ENCODE measurements around the gene NARS2.
A peak's percentile ranks its signal among the peaks of the same experiment; 100 is the strongest.

NARS2 gene

GRCh38 chr11:78595436-78596130, 20.9 kb upstream of the NARS2 start:
- Histone ChIP-seq H3K27me3 (replicated peaks; ENCODE audit: control insufficient read depth, insufficient read depth, low read length) (no peaks in the 10 kb centered on the region; the same call in 1 of the 2 replicates), H3K4me3 (replicated peaks; ENCODE audit: low read depth, low read length) (no peak overlapping the region), H3K36me3 (ENCODE audit: control insufficient read depth, insufficient read depth, low read length) (no peaks in the 10 kb centered on the region)
- TF ChIP-seq, protein P1, sequence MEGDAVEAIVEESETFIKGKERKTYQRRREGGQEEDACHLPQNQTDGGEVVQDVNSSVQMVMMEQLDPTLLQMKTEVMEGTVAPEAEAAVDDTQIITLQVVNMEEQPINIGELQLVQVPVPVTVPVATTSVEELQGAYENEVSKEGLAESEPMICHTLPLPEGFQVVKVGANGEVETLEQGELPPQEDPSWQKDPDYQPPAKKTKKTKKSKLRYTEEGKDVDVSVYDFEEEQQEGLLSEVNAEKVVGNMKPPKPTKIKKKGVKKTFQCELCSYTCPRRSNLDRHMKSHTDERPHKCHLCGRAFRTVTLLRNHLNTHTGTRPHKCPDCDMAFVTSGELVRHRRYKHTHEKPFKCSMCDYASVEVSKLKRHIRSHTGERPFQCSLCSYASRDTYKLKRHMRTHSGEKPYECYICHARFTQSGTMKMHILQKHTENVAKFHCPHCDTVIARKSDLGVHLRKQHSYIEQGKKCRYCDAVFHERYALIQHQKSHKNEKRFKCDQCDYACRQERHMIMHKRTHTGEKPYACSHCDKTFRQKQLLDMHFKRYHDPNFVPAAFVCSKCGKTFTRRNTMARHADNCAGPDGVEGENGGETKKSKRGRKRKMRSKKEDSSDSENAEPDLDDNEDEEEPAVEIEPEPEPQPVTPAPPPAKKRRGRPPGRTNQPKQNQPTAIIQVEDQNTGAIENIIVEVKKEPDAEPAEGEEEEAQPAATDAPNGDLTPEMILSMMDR (IDR thresholded peaks at IDR 0.05; ENCODE audit: insufficient read depth, low read length, poor library complexity, severe bottlenecking) = no peak
- DNase-seq (ENCODE audit: extremely low read depth, insufficient read length) = no peak

- TF ChIP-seq, protein P1 (IDR thresholded peaks at IDR 0.05; ENCODE audit: insufficient read depth, low read length, poor library complexity, severe bottlenecking) = no peak
- DNase-seq (ENCODE audit: extremely low read depth, insufficient read length) = no peak
- Histone ChIP-seq H3K36me3 (ENCODE audit: control insufficient read depth, insufficient read depth, low read length) (no peaks in the 10 kb centered on the region), H3K27me3 (replicated peaks; ENCODE audit: control insufficient read depth, insufficient read depth, low read length) (no peaks in the 10 kb centered on the region; the same call in 1 of the 2 replicates), H3K4me3 (replicated peaks; ENCODE audit: low read depth, low read length) (no peak overlapping the region)
These were observed 20.1 kb upstream of the NARS2 start for GRCh38 chr11:78594814-78595213.

- DNase-seq (ENCODE audit: extremely low read depth, insufficient read length) = no peak
- Histone ChIP-seq H3K27me3 (replicated peaks; ENCODE audit: control insufficient read depth, insufficient read depth, low read length) (no peaks in the 10 kb centered on the region), H3K36me3 (ENCODE audit: control insufficient read depth, insufficient read depth, low read length) (no peaks in the 10 kb centered on the region), H3K4me3 (replicated peaks; ENCODE audit: low read depth, low read length) (no peak overlapping the region)
- TF ChIP-seq, protein P1 (IDR thresholded peaks at IDR 0.05; ENCODE audit: insufficient read depth, low read length, poor library complexity, severe bottlenecking) = no peak
These were observed 13.9 kb upstream of the NARS2 start for GRCh38 chr11:78588517-78588916.

DNA sequence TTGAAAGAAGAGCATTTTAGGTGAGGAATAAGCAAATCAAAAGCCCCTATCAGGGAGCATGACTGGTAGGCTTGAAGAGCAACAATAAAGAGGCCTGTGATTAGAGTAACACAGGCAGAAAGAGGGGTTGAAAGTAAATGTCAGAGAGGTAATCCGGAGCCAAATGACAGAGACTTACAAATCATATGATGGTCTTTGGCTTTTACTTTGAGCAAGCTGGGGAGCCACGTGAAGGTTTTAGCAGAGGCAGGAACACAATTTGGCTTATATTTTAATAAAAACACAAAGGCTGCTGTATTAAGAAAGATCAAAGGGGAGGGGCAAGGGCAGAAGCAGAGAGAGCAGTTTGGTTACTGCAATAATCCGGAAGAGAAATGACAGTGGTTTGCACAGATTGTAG, 12.8 kb upstream of the NARS2 start:
- Histone ChIP-seq H3K27me3 (replicated peaks; ENCODE audit: control insufficient read depth, insufficient read depth, low read length) (no peaks in the 10 kb centered on the region), H3K36me3 (ENCODE audit: control insufficient read depth, insufficient read depth, low read length) (no peaks in the 10 kb centered on the region), H3K4me3 (replicated peaks; ENCODE audit: low read depth, low read length) (no peak overlapping the region)
- TF ChIP-seq, protein P1 (IDR thresholded peaks at IDR 0.05; ENCODE audit: insufficient read depth, low read length, poor library complexity, severe bottlenecking) = no peak
- no peak for DNase-seq (ENCODE audit: extremely low read depth, insufficient read length)

- TF ChIP-seq, protein P1 (IDR thresholded peaks at IDR 0.05; ENCODE audit: insufficient read depth, low read length, poor library complexity, severe bottlenecking) = peak; percentile 54
These were observed 11.9 kb upstream of the NARS2 start for GRCh38 chr11:78586452-78587046.

More at GRCh38 chr11:78586452-78587046, 11.9 kb upstream of the NARS2 start:
- Histone ChIP-seq H3K27me3 (replicated peaks; ENCODE audit: control insufficient read depth, insufficient read depth, low read length) (no peaks in the 10 kb centered on the region), H3K36me3 (ENCODE audit: control insufficient read depth, insufficient read depth, low read length) (no peaks in the 10 kb centered on the region), H3K4me3 (replicated peaks; ENCODE audit: low read depth, low read length) (no peak overlapping the region)
- no peak for DNase-seq (ENCODE audit: extremely low read depth, insufficient read length)
